BLaER1 treated with 17β-estradiol and CSF1 and Interleukin-3, amounts not matched to agents 10 nM and 100 nM (cell line): Measurements from ENCODE around the gene MAPK4.

Experiments used
- H3K27ac ChIP-seq, 11 experiments: shearing (Covaris generic); formaldehyde crosslinking; 2 replicates each; pipeline ENCODE4 v1.8.1; 2022
- H3K27me3 ChIP-seq, 11 experiments: shearing (Covaris generic); formaldehyde crosslinking; 2 replicates each; pipeline ENCODE4 v1.8.1; 2022
- H3K36me3 ChIP-seq, 11 experiments: shearing (Covaris generic); formaldehyde crosslinking; 2 replicates each; pipeline ENCODE4 v1.8.1; 2022
- H3K4me1 ChIP-seq, 10 experiments: shearing (Covaris generic); formaldehyde crosslinking; 2 replicates each; pipeline ENCODE4 v1.8.1; 2022
- H3K4me2 ChIP-seq, 11 experiments: shearing (Covaris generic); formaldehyde crosslinking; 2 replicates each; pipeline ENCODE4 v1.8.1; 2022
- H3K4me3 ChIP-seq, 10 experiments: shearing (Covaris generic); formaldehyde crosslinking; 2 replicates each; pipeline ENCODE4 v1.8.1; 2022
- H3K9ac ChIP-seq, 11 experiments: shearing (Covaris generic); formaldehyde crosslinking; 2 replicates each; pipeline ENCODE4 v1.8.1; 2022
- H3K9me3 ChIP-seq, 11 experiments: shearing (Covaris generic); formaldehyde crosslinking; replicated peaks in 1 of 11; 2 replicates each; pipeline ENCODE4 v1.8.1; 2022
- H4K20me1 ChIP-seq, 11 experiments: shearing (Covaris generic); formaldehyde crosslinking; 2 replicates each; pipeline ENCODE4 v1.8.1; 2022
- Cebpa-rat ChIP-seq, 11 experiments: shearing (Covaris generic); IDR thresholded peaks; 2 replicates each; pipeline ENCODE4 v1.8.1; 2022

MAPK4 gene

GRCh38 chr18:50719471-50720324 is 159.8 kb downstream of the MAPK4 start:
- Histone ChIP-seq H3K9ac (no peak overlapping the region), H4K20me1 (no peaks in the 10 kb centered on the region; a peak in 1 of 22 replicates), H3K4me1 (no peaks in the 10 kb centered on the region), H3K9me3 (peaks cover 0 to 8% (median 0%) of the 10 kb centered on the region in 11 experiments; a peak in 1 of 22 replicates), H3K27me3 (no peaks in the 10 kb centered on the region), H3K27ac (no peak overlapping the region), H3K36me3 (no peaks in the 10 kb centered on the region), H3K4me2 (no peak overlapping the region), H3K4me3 (no peak overlapping the region)
- no peak; a peak in 1 of 22 replicates for TF ChIP-seq Cebpa-rat (IDR thresholded peaks at IDR 0.05)

GRCh38 chr18:50720325-50720674 is 160.4 kb downstream of the MAPK4 start:
- Histone ChIP-seq H3K27me3 (no peaks in the 10 kb centered on the region), H3K4me2 (no peak overlapping the region)
- TF ChIP-seq Cebpa-rat (IDR thresholded peaks at IDR 0.05), result no peak

GRCh38 chr18:50721006-50721405 is 161.1 kb downstream of the MAPK4 start:
- Histone ChIP-seq H3K27me3 (no peaks in the 10 kb centered on the region), H3K9me3 (peaks cover 0 to 4% (median 0%) of the 10 kb centered on the region in 11 experiments; a peak in 1 of 22 replicates), H3K9ac (no peak overlapping the region), H3K4me3 (no peak overlapping the region), H3K4me1 (peaks cover 0 to 9% (median 3%) of the 10 kb centered on the region in 10 experiments; a peak in 13 of 20 replicates), H3K27ac (no peak overlapping the region), H3K36me3 (no peaks in the 10 kb centered on the region), H4K20me1 (no peaks in the 10 kb centered on the region; a peak in 1 of 22 replicates), H3K4me2 (no peak overlapping the region)
- no peak for TF ChIP-seq Cebpa-rat (IDR thresholded peaks at IDR 0.05)

More at GRCh38 chr18:50720325-50720674, 160.4 kb downstream of the MAPK4 start:
- Histone ChIP-seq H3K4me1 (peaks cover 0 to 3% (median 0%) of the 10 kb centered on the region in 10 experiments; a peak in 8 of 20 replicates), H3K9me3 (peaks cover 0 to 8% (median 0%) of the 10 kb centered on the region in 11 experiments; a peak in 1 of 22 replicates), H4K20me1 (no peaks in the 10 kb centered on the region; a peak in 1 of 22 replicates), H3K4me3 (no peak overlapping the region), H3K36me3 (no peaks in the 10 kb centered on the region), H3K27ac (no peak overlapping the region), H3K9ac (no peak overlapping the region)

- Histone ChIP-seq H4K20me1 (no peaks in the 10 kb centered on the region; a peak in 1 of 22 replicates), H3K36me3 (no peaks in the 10 kb centered on the region), H3K27me3 (no peaks in the 10 kb centered on the region), H3K9me3 (no peaks in the 10 kb centered on the region), H3K27ac (no peak overlapping the region), H3K4me3 (no peak overlapping the region), H3K9ac (no peak overlapping the region), H3K4me2 (no peak overlapping the region), H3K4me1 (peaks cover 2 to 13% (median 8%) of the 10 kb centered on the region in 10 experiments; a peak in 19 of 20 replicates)
- TF ChIP-seq Cebpa-rat (IDR thresholded peaks at IDR 0.05), result no peak
Observed at GRCh38 chr18:50721451-50722120, 161.7 kb downstream of the MAPK4 start.

- no peaks in the 10 kb centered on the region for H3K27me3 ChIP-seq
- H3K4me3 ChIP-seq, result no peak overlapping the region
- no peak overlapping the region for H3K4me2 ChIP-seq
- H4K20me1 ChIP-seq, result no peaks in the 10 kb centered on the region; a peak in 1 of 22 replicates
- H3K4me1 ChIP-seq, result peaks cover 10 to 20% (median 16%) of the 10 kb centered on the region in 10 experiments
- no peaks in the 10 kb centered on the region for H3K36me3 ChIP-seq
- H3K27ac ChIP-seq, result no peak overlapping the region
- TF ChIP-seq Cebpa-rat (IDR thresholded peaks at IDR 0.05), result no peak
- no peak overlapping the region for H3K9ac ChIP-seq
- no peaks in the 10 kb centered on the region for H3K9me3 ChIP-seq
Observed at GRCh38 chr18:50722311-50722710, 162.4 kb downstream of the MAPK4 start.

- H3K4me3 ChIP-seq, result no peak overlapping the region
- no peak overlapping the region for H3K27ac ChIP-seq
- H3K27me3 ChIP-seq, result no peaks in the 10 kb centered on the region
- H4K20me1 ChIP-seq, result no peaks in the 10 kb centered on the region; a peak in 1 of 22 replicates
- H3K4me2 ChIP-seq, result no peak overlapping the region
- H3K9ac ChIP-seq, result no peak overlapping the region
- TF ChIP-seq Cebpa-rat (IDR thresholded peaks at IDR 0.05), result no peak
- peaks cover 16 to 29% (median 25%) of the 10 kb centered on the region in 10 experiments for H3K4me1 ChIP-seq
- H3K36me3 ChIP-seq, result no peaks in the 10 kb centered on the region
- H3K9me3 ChIP-seq, result peaks cover 0 to 13% (median 10%) of the 10 kb centered on the region in 11 experiments; a peak in 13 of 22 replicates
Observed at GRCh38 chr18:50724751-50725151, 164.9 kb downstream of the MAPK4 start.

GRCh38 chr18:50726960-50727589 is 167.2 kb downstream of the MAPK4 start:
- Histone ChIP-seq H3K4me2 (peak overlapping the region; percentile 24 to 75 (median 64)), H3K27me3 (no peaks in the 10 kb centered on the region), H3K9ac (no peak overlapping the region; a peak in 1 of 22 replicates), H3K27ac (no peak overlapping the region), H3K36me3 (no peaks in the 10 kb centered on the region), H3K4me3 (no peak overlapping the region), H3K4me1 (peaks cover 16 to 29% (median 25%) of the 10 kb centered on the region in 10 experiments), H3K9me3 (peaks cover 0 to 15% (median 11%) of the 10 kb centered on the region in 11 experiments; a peak in 13 of 22 replicates), H4K20me1 (no peaks in the 10 kb centered on the region; a peak in 1 of 22 replicates)
- no peak for TF ChIP-seq Cebpa-rat (IDR thresholded peaks at IDR 0.05)

GRCh38 chr18:50727721-50728471 is 168.0 kb downstream of the MAPK4 start:
- Histone ChIP-seq H3K4me1 (peaks cover 16 to 29% (median 25%) of the 10 kb centered on the region in 10 experiments), H4K20me1 (no peaks in the 10 kb centered on the region), H3K9ac (no peak overlapping the region), H3K36me3 (no peaks in the 10 kb centered on the region), H3K27me3 (no peaks in the 10 kb centered on the region), H3K4me2 (peak overlapping the region; percentile 24 to 75 (median 64)), H3K9me3 (peaks cover 0 to 15% (median 11%) of the 10 kb centered on the region in 11 experiments; a peak in 13 of 22 replicates), H3K27ac (no peak overlapping the region), H3K4me3 (no peak overlapping the region)
- TF ChIP-seq Cebpa-rat (IDR thresholded peaks at IDR 0.05), result no peak
